Ishikawa (cell line): ENCODE results near the gene SAMD1.

Source experiments
- YY1 ChIP-seq: IDR thresholded peaks from 2 replicates; pipeline ENCODE4 v1.6.1; 2012; ENCODE audit warnings: low read depth
- TF ChIP-seq, protein P1 (sequence below): IDR thresholded peaks from 2 replicates; pipeline ENCODE4 v1.6.1; 2012; ENCODE audit warnings: low read depth, mild to moderate bottlenecking

DNA sequence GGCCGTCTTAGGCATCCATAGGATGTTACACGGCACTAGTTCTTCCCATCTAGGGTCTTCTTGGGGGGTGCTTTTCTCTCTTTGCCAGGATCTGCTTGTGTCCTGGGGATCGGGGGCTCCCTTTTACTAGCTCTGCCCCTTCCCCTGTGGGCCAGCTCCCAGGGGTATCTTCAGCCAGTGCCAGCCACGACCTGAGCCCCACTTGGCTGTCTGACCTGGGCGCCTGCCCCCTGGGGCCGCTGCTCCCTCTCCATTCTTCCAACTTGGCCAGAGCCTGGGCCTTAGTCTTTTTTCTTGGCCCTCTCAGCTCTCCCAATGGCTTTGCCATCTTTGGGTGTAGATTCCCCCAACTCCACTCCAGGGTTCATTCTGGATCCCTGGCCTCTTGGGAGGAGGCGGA lies 23.9 kb upstream of the SAMD1 start:
- TF ChIP-seq, protein P1, sequence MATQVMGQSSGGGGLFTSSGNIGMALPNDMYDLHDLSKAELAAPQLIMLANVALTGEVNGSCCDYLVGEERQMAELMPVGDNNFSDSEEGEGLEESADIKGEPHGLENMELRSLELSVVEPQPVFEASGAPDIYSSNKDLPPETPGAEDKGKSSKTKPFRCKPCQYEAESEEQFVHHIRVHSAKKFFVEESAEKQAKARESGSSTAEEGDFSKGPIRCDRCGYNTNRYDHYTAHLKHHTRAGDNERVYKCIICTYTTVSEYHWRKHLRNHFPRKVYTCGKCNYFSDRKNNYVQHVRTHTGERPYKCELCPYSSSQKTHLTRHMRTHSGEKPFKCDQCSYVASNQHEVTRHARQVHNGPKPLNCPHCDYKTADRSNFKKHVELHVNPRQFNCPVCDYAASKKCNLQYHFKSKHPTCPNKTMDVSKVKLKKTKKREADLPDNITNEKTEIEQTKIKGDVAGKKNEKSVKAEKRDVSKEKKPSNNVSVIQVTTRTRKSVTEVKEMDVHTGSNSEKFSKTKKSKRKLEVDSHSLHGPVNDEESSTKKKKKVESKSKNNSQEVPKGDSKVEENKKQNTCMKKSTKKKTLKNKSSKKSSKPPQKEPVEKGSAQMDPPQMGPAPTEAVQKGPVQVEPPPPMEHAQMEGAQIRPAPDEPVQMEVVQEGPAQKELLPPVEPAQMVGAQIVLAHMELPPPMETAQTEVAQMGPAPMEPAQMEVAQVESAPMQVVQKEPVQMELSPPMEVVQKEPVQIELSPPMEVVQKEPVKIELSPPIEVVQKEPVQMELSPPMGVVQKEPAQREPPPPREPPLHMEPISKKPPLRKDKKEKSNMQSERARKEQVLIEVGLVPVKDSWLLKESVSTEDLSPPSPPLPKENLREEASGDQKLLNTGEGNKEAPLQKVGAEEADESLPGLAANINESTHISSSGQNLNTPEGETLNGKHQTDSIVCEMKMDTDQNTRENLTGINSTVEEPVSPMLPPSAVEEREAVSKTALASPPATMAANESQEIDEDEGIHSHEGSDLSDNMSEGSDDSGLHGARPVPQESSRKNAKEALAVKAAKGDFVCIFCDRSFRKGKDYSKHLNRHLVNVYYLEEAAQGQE, result no peak
- no peak for TF ChIP-seq YY1
